GM19324 (cell line): Measurements from ENCODE around the gene SCUBE3.

ENCODE experiments used
- ATAC-seq: cut with Tn5 transposase; IDR thresholded peaks from one replicate; pipeline ENCODE4 v1.9.1; 2021; ENCODE audit warnings: mild to moderate bottlenecking, moderate library complexity; ENCODE audit not compliant: unreplicated experiment, low FRiP score

SCUBE3 gene

GRCh38 chr6:35209081-35209480, 4.7 kb upstream of the SCUBE3 start:
- ATAC-seq, result no peak

DNA sequence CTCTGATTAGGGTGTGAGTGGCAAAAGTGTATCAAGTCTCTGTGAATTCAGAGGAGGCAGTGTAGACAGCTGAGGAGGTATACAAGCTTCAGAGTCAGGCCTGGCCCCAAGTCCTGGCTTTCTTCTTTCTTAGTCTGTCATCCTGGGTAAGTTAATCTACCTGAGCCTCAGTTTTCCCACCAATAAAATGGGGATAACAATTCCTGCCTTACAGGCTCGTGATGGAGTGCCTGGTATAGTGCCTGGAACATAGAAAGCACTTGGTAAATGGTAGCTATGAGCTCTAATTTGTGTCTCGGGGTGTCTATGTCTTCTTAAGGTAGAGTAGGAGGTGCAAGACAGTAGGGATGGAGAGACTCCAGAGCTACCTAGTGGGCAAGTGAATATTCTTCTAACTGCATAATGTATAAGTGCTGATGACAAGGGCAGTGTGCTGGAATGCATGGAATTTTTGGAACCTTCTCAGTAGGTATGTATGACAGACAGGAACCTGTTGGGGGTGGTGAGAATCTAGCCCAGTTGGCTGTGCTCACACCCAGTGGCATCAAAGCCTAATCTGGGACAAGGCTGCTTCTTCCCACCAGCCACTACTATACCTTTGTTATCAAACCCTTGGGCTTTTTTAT, 4.0 kb upstream of the SCUBE3 start:
- ATAC-seq, result no peak

- ATAC-seq, result no peak
Observed at GRCh38 chr6:35213298-35213791, 411 bp upstream of the SCUBE3 start.

DNA sequence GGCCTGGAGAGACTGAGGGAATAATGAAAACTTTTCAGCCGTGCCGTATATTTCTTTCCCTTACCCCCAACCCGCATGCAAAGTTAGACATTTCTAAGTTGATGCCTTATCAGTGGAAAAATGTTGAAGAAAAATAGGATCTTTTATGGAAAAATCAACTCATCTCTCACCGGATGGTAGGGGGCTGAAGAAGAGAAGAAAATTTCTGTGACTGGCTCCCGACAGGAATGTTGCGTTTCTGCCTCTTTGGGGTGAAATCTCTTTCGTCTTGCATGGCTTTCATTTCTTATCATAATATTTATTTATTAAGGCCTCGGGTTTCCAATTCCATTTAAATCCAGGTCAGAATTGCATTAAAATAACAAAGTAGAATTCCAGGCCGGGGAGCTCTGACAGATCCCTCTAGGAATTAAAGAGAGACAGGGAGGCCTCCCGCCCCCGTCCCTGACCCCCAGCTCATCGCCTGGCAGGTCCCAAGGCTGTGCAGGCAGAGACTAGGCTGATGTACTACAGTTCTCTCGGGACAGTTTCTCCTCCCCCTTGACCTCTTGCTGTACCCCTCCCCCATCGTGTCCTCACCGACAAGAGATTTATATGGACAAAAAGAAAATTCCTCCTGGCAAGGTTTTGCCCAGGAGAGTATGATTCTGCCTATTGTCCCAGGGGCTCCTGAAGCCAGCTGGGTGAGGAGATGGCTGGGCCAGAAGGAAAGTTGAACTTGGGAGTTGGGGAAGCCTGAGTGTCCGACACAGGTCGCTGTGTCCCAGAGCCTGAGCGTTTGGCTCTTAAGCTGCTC, 1.3 kb downstream of the SCUBE3 start:
- ATAC-seq, result no peak

DNA sequence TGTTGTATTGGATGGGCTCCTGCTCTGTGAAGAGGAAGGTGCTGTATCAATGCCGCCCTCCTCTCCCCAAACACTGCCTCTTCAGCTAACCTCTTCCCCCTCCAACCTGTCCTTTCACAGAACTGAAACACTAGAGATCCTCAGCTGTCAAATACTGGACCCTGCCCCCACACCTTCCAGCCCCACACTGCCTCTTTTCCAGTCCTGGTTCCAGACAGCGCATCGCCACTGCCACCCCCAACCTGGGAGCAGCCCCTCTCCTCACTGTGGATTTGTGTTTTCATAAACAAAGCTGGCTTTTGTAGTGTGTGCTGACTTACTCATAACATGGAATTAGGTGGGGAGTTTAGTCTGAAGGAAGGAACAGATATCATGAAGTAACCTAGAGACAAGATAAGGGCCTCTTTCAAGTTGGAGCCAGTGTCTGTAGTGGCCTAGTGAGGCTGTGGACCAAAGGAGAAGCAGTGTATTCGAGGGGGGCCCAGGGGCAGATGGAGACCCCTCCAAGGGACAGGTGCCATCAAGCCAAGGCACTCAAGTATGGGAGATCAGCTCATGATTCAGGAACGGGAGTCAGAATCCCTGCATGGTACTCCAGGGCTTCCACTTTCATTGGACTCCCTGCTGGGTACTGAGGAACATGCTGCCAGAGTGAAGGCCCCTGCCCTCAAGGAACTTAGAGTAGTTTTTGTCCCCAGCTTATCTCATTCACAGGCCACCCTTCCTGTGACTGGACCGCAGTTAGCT, 2.1 kb downstream of the SCUBE3 start:
- no peak for ATAC-seq

DNA sequence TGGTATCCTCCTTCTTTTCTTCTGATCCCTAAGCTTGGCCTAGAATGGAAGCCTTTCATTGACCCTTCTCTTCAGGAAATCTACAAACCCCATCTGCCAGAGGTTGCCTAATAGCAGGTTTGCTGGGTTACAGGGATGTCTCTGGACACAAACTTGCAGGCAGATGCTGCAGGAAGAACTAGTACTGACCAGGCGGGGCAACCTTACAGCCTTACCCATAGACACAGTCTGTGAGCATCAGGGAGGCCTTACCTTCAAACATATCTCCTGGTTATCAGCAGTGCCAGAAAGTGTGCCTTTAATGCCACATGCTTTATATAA, 2.6 kb downstream of the SCUBE3 start:
- ATAC-seq, result no peak

GRCh38 chr6:35216851-35217811, 3.4 kb downstream of the SCUBE3 start:
- ATAC-seq, result no peak

GRCh38 chr6:35218021-35218420, 4.3 kb downstream of the SCUBE3 start:
- ATAC-seq, result no peak

DNA sequence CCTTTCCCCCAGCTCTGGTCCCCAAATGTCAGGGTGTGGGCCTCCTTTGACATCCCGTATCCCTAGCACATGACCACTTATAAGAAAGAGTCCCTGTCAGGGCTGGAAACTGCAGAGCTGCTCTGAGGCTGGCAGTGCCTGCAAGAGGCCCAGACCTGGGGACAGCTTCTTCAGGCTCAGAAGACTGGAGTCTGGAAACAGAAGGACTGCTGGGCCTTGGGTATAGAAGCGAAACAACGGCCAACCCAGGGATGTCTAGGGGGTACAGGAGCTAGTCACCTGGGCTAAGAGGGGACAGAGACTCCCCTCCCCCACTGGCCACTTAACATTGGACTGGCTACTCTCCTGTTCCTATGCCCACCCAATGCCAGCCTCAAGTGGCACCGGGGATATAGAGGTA, 4.7 kb downstream of the SCUBE3 start:
- ATAC-seq, result no peak

- ATAC-seq, result no peak
Observed at GRCh38 chr6:35219683-35220326, 6.0 kb downstream of the SCUBE3 start.

GRCh38 chr6:35220711-35221110, 7.0 kb downstream of the SCUBE3 start:
- ATAC-seq, result no peak

DNA sequence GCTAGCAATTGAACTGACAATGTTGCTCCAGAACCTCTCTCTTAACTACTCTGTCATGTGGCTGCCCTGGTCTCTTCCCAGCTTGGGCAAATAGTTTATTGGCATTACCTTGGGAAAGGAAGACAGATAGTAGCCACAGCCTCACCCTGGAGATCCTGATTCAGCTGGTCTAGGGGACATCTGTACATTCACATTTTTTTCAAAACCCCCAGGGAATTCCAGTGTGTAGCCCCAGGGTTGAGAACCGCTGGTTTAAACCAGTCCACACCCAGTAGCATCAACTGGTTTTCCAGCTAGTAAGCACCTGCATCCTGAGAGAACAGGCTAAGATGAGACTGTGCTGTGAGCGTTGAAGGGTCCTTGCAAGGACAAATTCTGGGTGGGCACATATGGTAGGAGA, 9.6 kb downstream of the SCUBE3 start:
- ATAC-seq, result no peak

DNA sequence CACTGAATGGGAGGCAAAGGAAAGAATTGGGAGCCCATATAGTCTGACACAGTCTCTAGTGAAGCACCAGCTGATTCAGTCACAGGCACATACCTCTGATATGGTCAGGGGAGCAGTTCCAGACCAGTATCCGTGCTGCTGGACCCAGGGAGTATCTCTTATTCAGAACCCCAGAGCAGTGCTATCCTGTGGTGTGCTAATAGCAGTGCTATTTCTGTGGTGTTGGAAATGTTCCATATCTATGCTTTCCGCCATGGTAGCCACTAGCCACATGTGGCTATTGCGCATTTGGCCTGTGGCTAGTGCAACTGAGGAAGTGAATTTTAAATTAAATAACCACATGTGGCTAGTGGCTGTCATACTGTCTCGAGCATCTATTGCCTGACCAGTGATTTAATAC, 11.0 kb downstream of the SCUBE3 start:
- ATAC-seq, result no peak

DNA sequence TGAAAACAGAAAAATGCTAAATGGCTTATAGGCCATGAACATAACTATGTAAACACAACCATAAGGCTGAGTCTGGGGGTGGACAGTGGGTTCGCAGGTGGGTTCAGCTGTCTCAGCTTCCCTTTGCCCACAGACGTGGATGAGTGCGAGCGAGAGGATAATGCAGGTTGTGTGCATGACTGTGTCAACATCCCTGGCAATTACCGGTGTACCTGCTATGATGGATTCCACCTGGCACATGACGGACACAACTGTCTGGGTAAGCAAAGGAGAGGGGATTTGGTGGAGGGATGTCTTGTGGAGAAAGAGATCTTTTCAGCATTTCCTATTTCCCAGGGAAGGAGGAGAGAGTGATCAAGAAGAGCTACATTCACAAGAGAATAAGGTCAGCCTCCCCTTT, 14.7 kb downstream of the SCUBE3 start:
- no peak for ATAC-seq

GRCh38 chr6:35229304-35229703, 15.5 kb downstream of the SCUBE3 start:
- ATAC-seq, result no peak

DNA sequence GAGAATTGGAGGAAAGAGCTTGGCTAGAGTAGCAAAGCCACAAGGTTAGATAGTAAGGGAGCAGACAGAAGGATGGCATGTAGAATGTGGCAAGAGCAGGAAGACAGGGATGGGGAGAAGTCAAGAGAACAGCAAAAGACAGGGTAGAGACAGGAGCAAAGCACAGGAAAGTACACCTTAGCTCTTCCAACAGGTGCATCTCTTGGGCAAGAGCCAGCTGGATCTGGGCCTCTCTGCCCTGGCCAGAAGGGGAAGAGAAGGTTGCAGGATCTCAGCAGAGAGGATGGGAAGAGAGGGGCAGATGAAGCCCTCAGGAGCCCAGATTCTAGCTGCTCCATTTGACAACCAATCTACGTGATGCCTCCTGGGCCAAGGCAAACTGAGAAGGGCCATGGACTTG, 16.7 kb downstream of the SCUBE3 start:
- no peak for ATAC-seq

GRCh38 chr6:35230950-35231349, 17.2 kb downstream of the SCUBE3 start:
- no peak for ATAC-seq

DNA sequence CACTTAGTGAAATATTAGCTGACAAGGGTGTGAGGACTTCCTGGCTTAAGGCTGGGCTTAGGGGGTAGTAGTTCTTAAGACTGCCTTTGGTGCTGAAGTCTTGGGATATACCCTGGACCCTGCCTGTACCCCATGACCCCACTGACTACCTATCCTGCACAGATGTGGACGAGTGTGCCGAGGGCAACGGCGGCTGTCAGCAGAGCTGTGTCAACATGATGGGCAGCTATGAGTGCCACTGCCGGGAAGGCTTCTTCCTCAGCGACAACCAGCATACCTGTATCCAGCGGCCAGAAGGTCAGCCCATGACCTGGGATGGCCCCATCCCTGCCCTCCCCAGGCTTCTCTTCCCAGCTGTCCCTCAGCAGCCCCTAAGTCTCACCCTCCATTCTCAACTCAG, 17.8 kb downstream of the SCUBE3 start:
- no peak for ATAC-seq

GRCh38 chr6:35234901-35235300, 21.1 kb downstream of the SCUBE3 start:
- no peak for ATAC-seq

DNA sequence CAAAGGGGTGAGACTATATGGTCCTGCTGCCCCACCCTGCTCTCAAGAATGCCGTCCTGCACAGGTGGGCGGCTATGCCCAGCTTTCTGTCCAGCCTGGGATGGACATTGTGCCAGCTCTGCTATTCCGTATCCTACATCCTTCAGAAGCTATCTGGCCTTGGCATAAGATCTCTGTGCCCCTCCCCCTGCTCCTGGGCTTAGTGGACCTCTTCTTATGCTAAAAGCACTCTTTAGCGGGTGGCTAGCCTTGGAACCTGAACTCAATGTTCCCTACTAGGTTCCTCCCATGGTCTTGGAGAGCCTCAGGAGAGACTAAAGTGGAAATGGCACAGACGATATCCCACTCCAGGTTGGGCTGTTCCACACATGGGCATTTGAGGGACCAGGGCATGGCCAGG, 22.5 kb downstream of the SCUBE3 start:
- no peak for ATAC-seq
